ENCODE data around the gene SETD1A.

The SETD1A gene

DNA sequence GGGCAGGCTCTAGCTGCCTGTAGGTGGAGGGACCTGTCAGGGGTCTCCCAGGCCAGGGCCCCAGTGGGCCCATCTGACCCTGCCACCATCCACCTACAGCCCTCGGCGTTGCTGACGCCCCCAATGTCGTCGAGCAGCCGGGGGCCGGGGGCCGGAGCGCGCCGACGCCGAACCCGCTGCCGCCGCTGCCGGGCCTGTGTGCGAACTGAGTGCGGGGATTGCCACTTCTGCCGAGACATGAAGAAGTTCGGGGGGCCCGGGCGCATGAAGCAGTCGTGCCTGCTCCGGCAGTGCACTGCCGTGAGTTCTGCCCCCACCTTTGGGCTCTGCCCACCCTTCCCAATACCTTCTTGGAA is 31.9 kb upstream of the SETD1A start:
- H3K27ac ChIP-seq = no peak overlapping the region
- TF ChIP-seq, protein P1, sequence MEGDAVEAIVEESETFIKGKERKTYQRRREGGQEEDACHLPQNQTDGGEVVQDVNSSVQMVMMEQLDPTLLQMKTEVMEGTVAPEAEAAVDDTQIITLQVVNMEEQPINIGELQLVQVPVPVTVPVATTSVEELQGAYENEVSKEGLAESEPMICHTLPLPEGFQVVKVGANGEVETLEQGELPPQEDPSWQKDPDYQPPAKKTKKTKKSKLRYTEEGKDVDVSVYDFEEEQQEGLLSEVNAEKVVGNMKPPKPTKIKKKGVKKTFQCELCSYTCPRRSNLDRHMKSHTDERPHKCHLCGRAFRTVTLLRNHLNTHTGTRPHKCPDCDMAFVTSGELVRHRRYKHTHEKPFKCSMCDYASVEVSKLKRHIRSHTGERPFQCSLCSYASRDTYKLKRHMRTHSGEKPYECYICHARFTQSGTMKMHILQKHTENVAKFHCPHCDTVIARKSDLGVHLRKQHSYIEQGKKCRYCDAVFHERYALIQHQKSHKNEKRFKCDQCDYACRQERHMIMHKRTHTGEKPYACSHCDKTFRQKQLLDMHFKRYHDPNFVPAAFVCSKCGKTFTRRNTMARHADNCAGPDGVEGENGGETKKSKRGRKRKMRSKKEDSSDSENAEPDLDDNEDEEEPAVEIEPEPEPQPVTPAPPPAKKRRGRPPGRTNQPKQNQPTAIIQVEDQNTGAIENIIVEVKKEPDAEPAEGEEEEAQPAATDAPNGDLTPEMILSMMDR (conservative IDR thresholded peaks at IDR 0.05) = no peak

GRCh38 chr16:30925995-30926811 is 31.4 kb upstream of the SETD1A start:
- H3K27ac ChIP-seq = no peak overlapping the region
- TF ChIP-seq, protein P1 (conservative IDR thresholded peaks at IDR 0.05) = no peak

GRCh38 chr16:30926937-30927788 is 30.4 kb upstream of the SETD1A start:
- no peak overlapping the region for H3K27ac ChIP-seq
- TF ChIP-seq, protein P1 (conservative IDR thresholded peaks at IDR 0.05) = no peak

- TF ChIP-seq, protein P1 (conservative IDR thresholded peaks at IDR 0.05) = no peak
- H3K27ac ChIP-seq = no peak overlapping the region
These were observed 29.7 kb upstream of the SETD1A start for GRCh38 chr16:30927789-30928378.

- TF ChIP-seq, protein P1 (conservative IDR thresholded peaks at IDR 0.05) = no peak
- no peak overlapping the region for H3K27ac ChIP-seq
These were observed 29.2 kb upstream of the SETD1A start for GRCh38 chr16:30928390-30928789.

DNA sequence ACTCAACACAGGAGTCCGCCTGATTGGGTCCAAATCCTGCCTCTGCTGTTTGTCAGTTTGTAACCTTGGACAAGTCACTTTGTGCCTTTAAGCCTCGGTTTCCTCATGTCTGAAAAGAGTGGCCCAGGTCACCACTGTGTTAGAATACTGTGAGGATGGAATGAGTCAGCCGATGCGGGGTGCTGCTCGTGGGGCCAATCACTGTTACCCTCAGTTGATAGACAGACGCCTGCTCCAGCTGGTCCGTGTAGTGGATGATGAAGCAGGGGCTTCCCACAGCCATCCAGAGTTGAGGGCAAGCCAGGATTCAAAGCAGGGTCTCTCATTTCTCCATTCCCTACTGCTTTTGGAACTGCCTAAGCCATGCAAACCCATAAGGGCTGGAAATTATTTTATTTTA is 28.4 kb upstream of the SETD1A start:
- TF ChIP-seq, protein P1 (conservative IDR thresholded peaks at IDR 0.05) = no peak
- no peak overlapping the region for H3K27ac ChIP-seq

GRCh38 chr16:30930160-30930571 is 27.4 kb upstream of the SETD1A start:
- TF ChIP-seq, protein P1 (conservative IDR thresholded peaks at IDR 0.05) = no peak
- H3K27ac ChIP-seq = no peak overlapping the region
